H1 (cell line): Measurements from ENCODE around the gene FAM193A. TPM values are rescaled to one million over a fixed set of nuclear protein-coding genes. Genes with fewer than 3 reads are reported as not detected.
"Not testable (repeated sequence)": the region's sequence is repeated elsewhere in the genome, so short reads cannot be mapped to it uniquely, and the experiment has no call there.

Source experiments
- CTCF ChIA-PET: fragments of 300-600 bp; sonication (Branson Sonifier 250); formaldehyde crosslinking; loops from one replicate; lab custom pipeline; 2021; ENCODE audit not compliant: partially characterized antibody; lab: Charles Lee
- POLR2A ChIA-PET: fragments of 300-600 bp; sonication (Branson Sonifier 250); formaldehyde crosslinking; loops from one replicate; lab custom pipeline; 2021; ENCODE audit warnings: inconsistent platforms; ENCODE audit not compliant: partially characterized antibody; lab: Charles Lee
- DNase-seq, 2 experiments: peaks; one replicate each; pipeline versions ENCODE4 v3.0.0 to v3.0.0-alpha.2; 2010 to 2022; ENCODE audit warnings: low spot score in 2 of 2, low read depth in 1 of 2, mixed read lengths in 1 of 2
- FAIRE-seq: peaks from 2 replicates; lab custom pipeline; 2011; peaks lifted over from hg19 to GRCh38; lab: Jason Lieb, UNC
- H2AFZ ChIP-seq: 2 replicates; pipeline ENCODE4 v1.8.1; 2012; ENCODE audit warnings: low read length, inconsistent platforms
- H2AK5ac ChIP-seq: 2 replicates; pipeline ENCODE4 v1.6.1; 2013; ENCODE audit warnings: low read depth, low read length
- H2BK120ac ChIP-seq: replicated peaks from 2 replicates; pipeline ENCODE3; 2013; ENCODE audit warnings: low read depth, low read length, inconsistent platforms
- H2BK12ac ChIP-seq: 2 replicates; pipeline ENCODE4 v1.6.1; 2013; ENCODE audit warnings: low read depth, low read length
- H2BK15ac ChIP-seq: 2 replicates; pipeline ENCODE4 v1.6.1; 2013; ENCODE audit warnings: low read length
- H2BK20ac ChIP-seq: 2 replicates; pipeline ENCODE4 v1.6.1; 2013; ENCODE audit warnings: low read length
- H2BK5ac ChIP-seq: 2 replicates; pipeline ENCODE4 v1.6.1; 2013; ENCODE audit warnings: low read depth, low read length
- H3K14ac ChIP-seq: 2 replicates; pipeline ENCODE4 v1.6.1; 2013; ENCODE audit warnings: inconsistent platforms; ENCODE audit not compliant: insufficient read length
- H3K18ac ChIP-seq: 2 replicates; pipeline ENCODE4 v1.6.1; 2013; ENCODE audit warnings: low read length; ENCODE audit errors: extremely low read depth
- H3K23ac ChIP-seq: 2 replicates; pipeline ENCODE4 v1.6.1; 2013; ENCODE audit warnings: inconsistent platforms; ENCODE audit not compliant: insufficient read length
- H3K23me2 ChIP-seq: 2 replicates; pipeline ENCODE4 v1.6.1; 2013; ENCODE audit warnings: low read depth, low read length
- H3K27ac ChIP-seq: 2 replicates; pipeline ENCODE4 v1.6.1; 2011; ENCODE audit warnings: low read depth, low read length, inconsistent platforms
- H3K27me3 ChIP-seq, 4 experiments: replicated peaks in 1 of 4; 1 replicate in 1 of 4; 2 replicates in 3 of 4; pipeline versions ENCODE4 v1.6.1 to v1.8.1; 2011 to 2013; ENCODE audit warnings: low read length in 3 of 4, mild to moderate bottlenecking in 3 of 4, inconsistent platforms in 2 of 4, mixed read lengths in 2 of 4, moderate library complexity in 1 of 4; ENCODE audit not compliant: control insufficient read depth in 3 of 4, insufficient read depth in 3 of 4; ENCODE audit errors: extremely low read depth in 1 of 4
- H3K36me3 ChIP-seq, 4 experiments: 2 replicates each; pipeline versions ENCODE4 v1.6.1 to v1.8.1; 2011 to 2013; ENCODE audit warnings: mild to moderate bottlenecking in 4 of 4, low read length in 3 of 4, moderate library complexity in 2 of 4, control low read depth in 1 of 4, inconsistent platforms in 1 of 4; ENCODE audit not compliant: insufficient read depth in 4 of 4, control insufficient read depth in 2 of 4
- H3K4ac ChIP-seq: replicated peaks from 2 replicates; pipeline ENCODE3; 2013; ENCODE audit warnings: low read length, low read depth, mixed read lengths, inconsistent platforms; ENCODE audit not compliant: insufficient read length
- H3K4me1 ChIP-seq, 4 experiments: replicated peaks in 1 of 4; 1 replicate in 1 of 4; 2 replicates in 3 of 4; pipeline versions ENCODE4 v1.6.1 to v1.8.1; 2011 to 2013; ENCODE audit warnings: low read length in 3 of 4, inconsistent platforms in 2 of 4, mixed read lengths in 1 of 4; ENCODE audit not compliant: insufficient read depth in 4 of 4, control insufficient read depth in 3 of 4
- H3K4me2 ChIP-seq, 2 experiments: 2 replicates each; pipeline versions ENCODE4 v1.6.1 to v1.8.1; 2011 to 2013; ENCODE audit warnings: low read depth in 2 of 2, low read length in 2 of 2, control low read depth in 1 of 2, inconsistent platforms in 1 of 2, mild to moderate bottlenecking in 1 of 2; ENCODE audit not compliant: insufficient read depth in 1 of 2
- H3K4me3 ChIP-seq, 4 experiments: fragments of 200-600, 300-600 bp in 1 of 4; sonication (generic), shearing (Covaris generic), sonication (Bioruptor Twin) in 1 of 4; 2 replicates each; pipeline versions ENCODE4 v1.5.1 to v1.8.1; 2011 to 2016; ENCODE audit warnings: low read length in 4 of 4, low read depth in 3 of 4, control low read depth in 2 of 4, inconsistent platforms in 2 of 4, mild to moderate bottlenecking in 2 of 4, mixed read lengths in 1 of 4, moderate library complexity in 1 of 4; ENCODE audit not compliant: insufficient read depth in 2 of 4; ENCODE audit errors: extremely low read depth in 1 of 4
- H3K56ac ChIP-seq: replicated peaks from 2 replicates; pipeline ENCODE3; 2013; ENCODE audit warnings: low read depth, mild to moderate bottlenecking, mixed read lengths, low read length, inconsistent platforms; ENCODE audit not compliant: insufficient read length
- H3K79me1 ChIP-seq: 2 replicates; pipeline ENCODE4 v1.6.1; 2013; ENCODE audit warnings: low read depth, low read length, control low read depth
- H3K79me2 ChIP-seq, 2 experiments: 2 replicates each; pipeline versions ENCODE4 v1.6.1 to v1.8.1; 2012 to 2013; ENCODE audit warnings: low read length in 2 of 2, mild to moderate bottlenecking in 2 of 2, inconsistent platforms in 1 of 2; ENCODE audit not compliant: insufficient read depth in 2 of 2, control insufficient read depth in 1 of 2
- H3K9ac ChIP-seq, 4 experiments: replicated peaks in 1 of 4; 1 replicate in 1 of 4; 2 replicates in 3 of 4; pipeline versions ENCODE4 v1.6.1 to v1.8.1; 2011 to 2013; ENCODE audit warnings: low read depth in 3 of 4, low read length in 3 of 4, control low read depth in 2 of 4, mild to moderate bottlenecking in 2 of 4, moderate library complexity in 2 of 4, inconsistent platforms in 1 of 4; ENCODE audit errors: extremely low read depth in 1 of 4
- H3K9me3 ChIP-seq, 2 experiments: 2 replicates each; pipeline versions ENCODE4 v1.6.1 to v1.8.1; 2012 to 2013; ENCODE audit warnings: mild to moderate bottlenecking in 2 of 2, moderate library complexity in 2 of 2, control low read depth in 1 of 2, inconsistent platforms in 1 of 2, low read depth in 1 of 2, low read length in 1 of 2, mixed read lengths in 1 of 2; ENCODE audit not compliant: insufficient read depth in 2 of 2
- H4K20me1 ChIP-seq, 2 experiments: replicated peaks in 1 of 2; 2 replicates each; pipeline versions ENCODE3 to v1.8.1; 2011 to 2013; ENCODE audit warnings: inconsistent platforms in 2 of 2, low read length in 2 of 2, mild to moderate bottlenecking in 1 of 2; ENCODE audit not compliant: insufficient read depth in 2 of 2, control insufficient read depth in 1 of 2
- H4K5ac ChIP-seq: 2 replicates; pipeline ENCODE4 v1.6.1; 2013; ENCODE audit warnings: low read length, low read depth, mixed read lengths, inconsistent platforms; ENCODE audit not compliant: insufficient read length
- H4K8ac ChIP-seq: 2 replicates; pipeline ENCODE4 v1.8.0; 2013; ENCODE audit warnings: mild to moderate bottlenecking, moderate library complexity, low read length, inconsistent platforms; ENCODE audit not compliant: insufficient read depth; ENCODE audit errors: extremely low read depth
- H4K91ac ChIP-seq: replicated peaks from 2 replicates; pipeline ENCODE3; 2013; ENCODE audit warnings: low read length, mixed read lengths, inconsistent platforms; ENCODE audit not compliant: insufficient read length
- CTCF ChIP-seq, 3 experiments: IDR thresholded peaks; 1 replicate in 2 of 3; 2 replicates in 1 of 3; pipeline versions ENCODE4 v1.5.1 to v1.6.1; 2011; ENCODE audit warnings: low read length in 3 of 3, mild to moderate bottlenecking in 3 of 3, inconsistent platforms in 2 of 3, low read depth in 1 of 3, moderate library complexity in 1 of 3; ENCODE audit not compliant: insufficient read depth in 1 of 3; ENCODE audit errors: control extremely low read depth in 1 of 3
- KDM4A ChIP-seq: IDR thresholded peaks from one replicate; pipeline ENCODE4 v1.7.1; 2012; ENCODE audit warnings: low read depth, mild to moderate bottlenecking, moderate library complexity, low read length, inconsistent platforms; ENCODE audit not compliant: severe bottlenecking
- WGBS, 2 experiments: shearing (Covaris generic) in 1 of 2; methylation state at CpG; one replicate each; pipeline versions ENCODE4 v1.1.6 to v1.1.7; 2013 to 2015; ENCODE audit warnings: low lambda C conversion rate in 2 of 2, mixed read lengths in 2 of 2, inconsistent platforms in 1 of 2, low coverage in 1 of 2, missing lambda C conversion rate in 1 of 2; ENCODE audit not compliant: insufficient replicate concordance in 2 of 2, insufficient coverage in 1 of 2, insufficient read length in 1 of 2; ENCODE audit errors: extremely low coverage in 1 of 2, missing lambda C conversion rate in 1 of 2; 5-methylcytosine and 5-hydroxymethylcytosine counted together
- polyA plus RNA-seq, 7 experiments: library from polyadenylated mRNA; depleted of rRNA in 3 of 7; stranded (reverse) in 5 of 7; unstranded in 2 of 7; fragments of >200 nt in 5 of 7; fragments of 200-250 nt in 2 of 7; gene quantifications; 1 replicate in 5 of 7; 2 replicates in 1 of 7; 4 replicates in 1 of 7; pipeline versions ENCODE4 v1.2.1 to v1.2.3, GENCODE V29; 2011 to 2013; ENCODE audit warnings: missing spikeins in 2 of 7, mixed read lengths in 2 of 7
- total RNA-seq: library from RNA; stranded (reverse); fragmentation: NEBNext Ultra II Directional; extraction: Animal tissue kit (Norgen Biotek cat#: 25700); gene quantifications from 2 replicates; pipeline ENCODE4 v1.2.1, GENCODE V29; 2021

The FAM193A gene
- total and polyA plus RNA-seq, 2 of the 8 experiments (the other 6 are each of a cell fraction or from before 2014, with no cell fraction given): 8.7 to 26.2 TPM

- TF ChIP-seq CTCF (IDR thresholded peaks at IDR 0.05; ENCODE audit: control extremely low read depth in 1 of 3, insufficient read depth in 1 of 3, low read depth in 1 of 3, low read length in 3 of 3) (no peak), KDM4A (peak; percentile 72)
Observed at GRCh38 chr4:2537011-2537830, 774 bp downstream of the FAM193A start (continued).

GRCh38 chr4:2543580-2544191 is 7.2 kb downstream of the FAM193A start:
- not testable (repeated sequence) for H2BK120ac ChIP-seq, H4K8ac ChIP-seq, H3K23ac ChIP-seq, H2BK5ac ChIP-seq, H3K27ac ChIP-seq, H3K4me1 ChIP-seq, H3K14ac ChIP-seq, DNase-seq, H4K5ac ChIP-seq, H3K27me3 ChIP-seq, H2BK15ac ChIP-seq, H3K4ac ChIP-seq, H3K9ac ChIP-seq, H4K91ac ChIP-seq, H3K23me2 ChIP-seq, FAIRE-seq, H2AFZ ChIP-seq, H3K4me2 ChIP-seq, H3K56ac ChIP-seq, H3K79me1 ChIP-seq, H2BK12ac ChIP-seq, H3K9me3 ChIP-seq, H3K4me3 ChIP-seq, H3K36me3 ChIP-seq, H3K18ac ChIP-seq, H2AK5ac ChIP-seq, H2BK20ac ChIP-seq
- ChIA-PET CTCF (interaction anchor here (1.2 kb wide), 1 partner anchor 33 kb away, joined by 3 read pairs; no protein-coding TSS in a partner anchor), POLR2A (interaction anchor here (0.9 kb wide), 1 partner anchor 81 kb away, joined by 3 read pairs; no protein-coding TSS in a partner anchor)
- H4K20me1 ChIP-seq: peaks cover 4 to 11% of the 10 kb centered on the region in 2 experiments
- H3K79me2 ChIP-seq: peaks cover 40 to 98% of the 10 kb centered on the region in 2 experiments
- WGBS, 2 experiments: 94% methylated on average over 10 of the region's 10 CpGs; no CpG with 5 or more reads in 1 of the 2 experiments
